Dendritic cell treated with granulocyte-macrophage colony-stimulating factor and Interleukin-4, amounts not matched to agents 40 ng/mL and 50 ng/mL, for 4 days (primary cell): Measurements from ENCODE around the gene PARN.

Source experiments
- H3K27ac Mint-ChIP-seq: one replicate; pipeline ENCODE4 v1.8.0; 2022; ENCODE audit warnings: mild to moderate bottlenecking, mixed read lengths
- H3K27me3 Mint-ChIP-seq: one replicate; pipeline ENCODE4 v1.8.0; 2022; ENCODE audit warnings: mild to moderate bottlenecking, mixed read lengths
- H3K36me3 Mint-ChIP-seq: one replicate; pipeline ENCODE4 v1.8.0; 2022; ENCODE audit warnings: low read depth, mixed read lengths
- H3K4me1 Mint-ChIP-seq: one replicate; pipeline ENCODE4 v1.8.0; 2022; ENCODE audit warnings: low read depth, mixed read lengths
- H3K4me3 Mint-ChIP-seq: one replicate; pipeline ENCODE4 v1.8.0; 2022; ENCODE audit warnings: mild to moderate bottlenecking, moderate library complexity, mixed read lengths
- H3K9me3 Mint-ChIP-seq: one replicate; pipeline ENCODE4 v1.8.0; 2022; ENCODE audit warnings: mixed read lengths
- intact Hi-C: fragments of 100-400 bp; cut with micrococcal nuclease; formaldehyde crosslinking; loops from one replicate; pipeline ENCODE4 v1.15.0; 2022

PARN gene

GRCh38 chr16:14629919-14630619 is at the start of gene PARN:
Gene PARN, minus strand, starts transcription at chr16:14630260. Its CDS starts 135 bp downstream, at chr16:14630125.
- peak within 1 kb of the TSS; percentile 88 for H3K4me3 Mint-ChIP-seq
- H3K27ac Mint-ChIP-seq = peak within 1 kb of the TSS; percentile 97
- peaks cover 28% of the 10 kb centered on the region for H3K4me1 Mint-ChIP-seq
- H3K9me3 Mint-ChIP-seq = no peaks in the 10 kb centered on the region
- intact Hi-C loops = loop anchor here (5.0 kb wide), 1 partner anchor 628 kb away; no protein-coding TSS in a partner anchor
- no peaks in the 10 kb centered on the region for H3K27me3 Mint-ChIP-seq
- H3K36me3 Mint-ChIP-seq = peaks cover 70% of the 10 kb centered on the region

- no peaks in the 10 kb centered on the region for H3K4me1 Mint-ChIP-seq
- H3K36me3 Mint-ChIP-seq = no peaks in the 10 kb centered on the region
- no peaks in the 10 kb centered on the region for H3K9me3 Mint-ChIP-seq
- no peak overlapping the region for H3K4me3 Mint-ChIP-seq
- H3K27ac Mint-ChIP-seq = no peak overlapping the region
- H3K27me3 Mint-ChIP-seq = no peaks in the 10 kb centered on the region
- intact Hi-C loops = no loop called here
These were observed 48.9 kb upstream of the PARN start for GRCh38 chr16:14678748-14679497.

GRCh38 chr16:14677627-14678026 is 47.6 kb upstream of the PARN start:
- Mint-ChIP-seq H3K4me3 (no peak overlapping the region), H3K4me1 (no peaks in the 10 kb centered on the region), H3K9me3 (no peaks in the 10 kb centered on the region), H3K27ac (no peak overlapping the region), H3K36me3 (no peaks in the 10 kb centered on the region), H3K27me3 (no peaks in the 10 kb centered on the region)
- intact Hi-C loops = no loop called here

- no peak overlapping the region for H3K27ac Mint-ChIP-seq
- H3K36me3 Mint-ChIP-seq = no peaks in the 10 kb centered on the region
- H3K9me3 Mint-ChIP-seq = no peaks in the 10 kb centered on the region
- no peak overlapping the region for H3K4me3 Mint-ChIP-seq
- intact Hi-C loops = no loop called here
- H3K4me1 Mint-ChIP-seq = no peaks in the 10 kb centered on the region
- H3K27me3 Mint-ChIP-seq = no peaks in the 10 kb centered on the region
These were observed 46.6 kb upstream of the PARN start for GRCh38 chr16:14676633-14677032.

- Mint-ChIP-seq H3K27ac (no peak overlapping the region), H3K27me3 (no peaks in the 10 kb centered on the region), H3K4me3 (no peak overlapping the region), H3K9me3 (no peaks in the 10 kb centered on the region), H3K4me1 (no peaks in the 10 kb centered on the region), H3K36me3 (peaks cover 23% of the 10 kb centered on the region)
- intact Hi-C loops = no loop called here
These were observed 42.4 kb upstream of the PARN start for GRCh38 chr16:14672403-14672971.

- H3K36me3 Mint-ChIP-seq = peaks cover 50% of the 10 kb centered on the region
- no peaks in the 10 kb centered on the region for H3K9me3 Mint-ChIP-seq
- no peaks in the 10 kb centered on the region for H3K27me3 Mint-ChIP-seq
- no peaks in the 10 kb centered on the region for H3K4me1 Mint-ChIP-seq
- no peak overlapping the region for H3K4me3 Mint-ChIP-seq
- no peak overlapping the region for H3K27ac Mint-ChIP-seq
- intact Hi-C loops = no loop called here
These were observed 39.7 kb upstream of the PARN start for GRCh38 chr16:14669776-14670175.

GRCh38 chr16:14668556-14669223 is 38.6 kb upstream of the PARN start:
- H3K4me3 Mint-ChIP-seq = no peak overlapping the region
- peaks cover 61% of the 10 kb centered on the region for H3K36me3 Mint-ChIP-seq
- intact Hi-C loops = no loop called here
- no peaks in the 10 kb centered on the region for H3K4me1 Mint-ChIP-seq
- no peaks in the 10 kb centered on the region for H3K27me3 Mint-ChIP-seq
- H3K9me3 Mint-ChIP-seq = no peaks in the 10 kb centered on the region
- H3K27ac Mint-ChIP-seq = no peak overlapping the region

- H3K9me3 Mint-ChIP-seq = no peaks in the 10 kb centered on the region
- intact Hi-C loops = no loop called here
- H3K27ac Mint-ChIP-seq = no peak overlapping the region
- peaks cover 72% of the 10 kb centered on the region for H3K36me3 Mint-ChIP-seq
- no peaks in the 10 kb centered on the region for H3K4me1 Mint-ChIP-seq
- no peaks in the 10 kb centered on the region for H3K27me3 Mint-ChIP-seq
- H3K4me3 Mint-ChIP-seq = no peak overlapping the region
These were observed 37.5 kb upstream of the PARN start for GRCh38 chr16:14667347-14668266.

- no peak overlapping the region for H3K27ac Mint-ChIP-seq
- no peaks in the 10 kb centered on the region for H3K9me3 Mint-ChIP-seq
- intact Hi-C loops = no loop called here
- no peak overlapping the region for H3K4me3 Mint-ChIP-seq
- H3K36me3 Mint-ChIP-seq = peaks cover 90% of the 10 kb centered on the region
- no peaks in the 10 kb centered on the region for H3K27me3 Mint-ChIP-seq
- H3K4me1 Mint-ChIP-seq = no peaks in the 10 kb centered on the region
These were observed 28.0 kb upstream of the PARN start for GRCh38 chr16:14658063-14658462.

- Mint-ChIP-seq H3K4me3 (no peak overlapping the region), H3K27me3 (no peaks in the 10 kb centered on the region), H3K27ac (no peak overlapping the region), H3K4me1 (no peaks in the 10 kb centered on the region), H3K36me3 (peaks cover 96% of the 10 kb centered on the region), H3K9me3 (no peaks in the 10 kb centered on the region)
- intact Hi-C loops = no loop called here
These were observed 22.7 kb upstream of the PARN start for GRCh38 chr16:14652726-14653125.

- no peak overlapping the region for H3K27ac Mint-ChIP-seq
- no peaks in the 10 kb centered on the region for H3K4me1 Mint-ChIP-seq
- peaks cover 96% of the 10 kb centered on the region for H3K36me3 Mint-ChIP-seq
- no peak overlapping the region for H3K4me3 Mint-ChIP-seq
- intact Hi-C loops = no loop called here
- no peaks in the 10 kb centered on the region for H3K27me3 Mint-ChIP-seq
- H3K9me3 Mint-ChIP-seq = no peaks in the 10 kb centered on the region
These were observed 20.6 kb upstream of the PARN start for GRCh38 chr16:14650629-14651028.

GRCh38 chr16:14649816-14650215 is 19.8 kb upstream of the PARN start:
- intact Hi-C loops = no loop called here
- no peaks in the 10 kb centered on the region for H3K4me1 Mint-ChIP-seq
- no peak overlapping the region for H3K27ac Mint-ChIP-seq
- peaks cover 96% of the 10 kb centered on the region for H3K36me3 Mint-ChIP-seq
- H3K4me3 Mint-ChIP-seq = no peak overlapping the region
- no peaks in the 10 kb centered on the region for H3K9me3 Mint-ChIP-seq
- no peaks in the 10 kb centered on the region for H3K27me3 Mint-ChIP-seq

GRCh38 chr16:14641926-14642325 is 11.9 kb upstream of the PARN start:
- Mint-ChIP-seq H3K4me3 (no peak overlapping the region), H3K27ac (no peak overlapping the region), H3K36me3 (peaks cover 72% of the 10 kb centered on the region)

More at GRCh38 chr16:14641926-14642325, 11.9 kb upstream of the PARN start:
- Mint-ChIP-seq H3K9me3 (no peaks in the 10 kb centered on the region), H3K27me3 (no peaks in the 10 kb centered on the region), H3K4me1 (peaks cover 15% of the 10 kb centered on the region)
- intact Hi-C loops = no loop called here
